Measurements from ENCODE around the gene GRN.

The GRN gene
- total RNA-seq = 1,148 to 2,249 (median 1,607) reads per million in 18 experiments

DNA sequence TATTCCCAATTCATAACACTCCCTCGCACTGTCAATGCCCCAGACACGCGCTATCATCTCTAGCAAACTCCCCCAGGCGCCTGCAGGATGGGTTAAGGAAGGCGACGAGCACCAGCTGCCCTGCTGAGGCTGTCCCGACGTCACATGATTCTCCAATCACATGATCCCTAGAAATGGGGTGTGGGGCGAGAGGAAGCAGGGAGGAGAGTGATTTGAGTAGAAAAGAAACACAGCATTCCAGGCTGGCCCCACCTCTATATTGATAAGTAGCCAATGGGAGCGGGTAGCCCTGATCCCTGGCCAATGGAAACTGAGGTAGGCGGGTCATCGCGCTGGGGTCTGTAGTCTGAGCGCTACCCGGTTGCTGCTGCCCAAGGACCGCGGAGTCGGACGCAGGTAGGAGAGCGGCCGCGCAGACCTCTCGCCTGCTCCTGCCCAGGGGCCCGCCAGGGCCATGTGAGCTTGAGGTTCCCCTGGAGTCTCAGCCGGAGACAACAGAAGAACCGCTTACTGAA is at the start of gene GRN:
Gene GRN, plus strand, starts transcription at position 364 of the 515 bp plus-strand sequence. CDS start 3,863 bp downstream, outside the sequence.
- peak; percentile 97 to 99 for DNase-seq

DNA sequence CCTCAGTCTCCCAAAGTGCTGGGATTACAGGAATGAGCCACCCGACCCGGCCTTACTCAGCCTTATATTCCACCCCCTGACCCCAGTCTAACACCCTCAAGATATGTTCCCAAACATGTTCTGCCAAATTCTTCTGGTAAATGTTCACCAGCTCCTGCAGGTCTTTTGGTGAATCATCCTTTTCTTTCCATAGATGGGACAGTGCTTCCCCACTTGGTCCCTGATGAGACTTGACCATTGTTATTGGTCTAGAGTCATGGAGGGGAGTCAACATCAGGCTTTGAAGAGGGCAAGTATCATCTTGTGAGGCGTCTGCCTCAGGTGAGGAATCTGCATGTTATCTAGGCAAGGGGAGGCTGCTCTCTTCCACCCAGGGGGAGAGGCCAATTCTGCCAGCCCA is 47.1 kb upstream of the GRN start:
- DNase-seq = no peak

GRCh38 chr17:44304651-44305050 is 40.5 kb upstream of the GRN start:
- DNase-seq = no peak

- DNase-seq = no peak
Measured at GRCh38 chr17:44307387-44308186, 37.5 kb upstream of the GRN start.

- peak; percentile 39 to 56 for DNase-seq
Measured at GRCh38 chr17:44308320-44308818, 36.7 kb upstream of the GRN start, which contains the start of gene RUNDC3A. RUNDC3A (plus strand) TSS chr17:44308601; CDS start chr17:44308833, 232 bp downstream.

GRCh38 chr17:44308865-44309264 is 36.2 kb upstream of the GRN start:
- no peak for DNase-seq

DNA sequence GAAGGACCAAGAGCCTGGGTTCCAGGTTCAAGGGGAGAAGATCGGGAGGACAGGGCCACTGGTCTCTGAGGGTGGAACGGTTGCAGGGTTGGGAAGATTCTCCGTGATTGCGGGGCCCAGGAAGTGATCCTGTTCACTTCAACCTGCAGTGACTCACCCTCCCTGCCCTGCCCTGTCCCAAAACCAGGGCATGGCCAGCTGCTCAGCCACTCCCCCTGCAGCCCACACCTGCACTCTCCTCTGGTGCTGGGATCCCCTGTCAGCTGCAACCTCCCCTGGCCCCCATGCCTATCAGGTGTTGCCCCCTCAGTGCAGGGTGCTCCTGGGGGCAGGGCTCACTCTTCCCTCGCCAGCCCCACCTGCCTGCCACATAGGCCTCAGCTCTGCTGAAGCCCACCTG is 35.6 kb upstream of the GRN start:
- DNase-seq = no peak

DNA sequence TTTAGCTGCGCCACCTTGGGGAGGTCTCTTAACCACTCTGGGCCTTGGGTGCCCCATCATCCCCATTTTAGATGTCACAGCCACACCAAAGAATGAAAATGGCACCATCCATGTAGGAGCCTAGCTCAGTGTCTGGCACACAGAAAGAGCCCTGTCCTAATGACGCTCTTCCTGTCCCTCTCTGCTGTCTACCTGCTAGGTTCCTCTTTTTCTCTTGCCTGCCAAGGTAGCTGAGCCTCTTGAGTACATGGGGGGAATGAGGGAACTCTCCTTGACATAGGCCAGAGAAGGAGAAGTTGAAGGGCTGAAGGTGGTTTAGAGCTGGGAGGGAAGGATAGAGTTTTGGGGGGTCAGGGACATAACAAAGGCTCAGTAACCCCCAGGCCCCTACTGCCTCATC is 34.9 kb upstream of the GRN start:
- no peak for DNase-seq

DNA sequence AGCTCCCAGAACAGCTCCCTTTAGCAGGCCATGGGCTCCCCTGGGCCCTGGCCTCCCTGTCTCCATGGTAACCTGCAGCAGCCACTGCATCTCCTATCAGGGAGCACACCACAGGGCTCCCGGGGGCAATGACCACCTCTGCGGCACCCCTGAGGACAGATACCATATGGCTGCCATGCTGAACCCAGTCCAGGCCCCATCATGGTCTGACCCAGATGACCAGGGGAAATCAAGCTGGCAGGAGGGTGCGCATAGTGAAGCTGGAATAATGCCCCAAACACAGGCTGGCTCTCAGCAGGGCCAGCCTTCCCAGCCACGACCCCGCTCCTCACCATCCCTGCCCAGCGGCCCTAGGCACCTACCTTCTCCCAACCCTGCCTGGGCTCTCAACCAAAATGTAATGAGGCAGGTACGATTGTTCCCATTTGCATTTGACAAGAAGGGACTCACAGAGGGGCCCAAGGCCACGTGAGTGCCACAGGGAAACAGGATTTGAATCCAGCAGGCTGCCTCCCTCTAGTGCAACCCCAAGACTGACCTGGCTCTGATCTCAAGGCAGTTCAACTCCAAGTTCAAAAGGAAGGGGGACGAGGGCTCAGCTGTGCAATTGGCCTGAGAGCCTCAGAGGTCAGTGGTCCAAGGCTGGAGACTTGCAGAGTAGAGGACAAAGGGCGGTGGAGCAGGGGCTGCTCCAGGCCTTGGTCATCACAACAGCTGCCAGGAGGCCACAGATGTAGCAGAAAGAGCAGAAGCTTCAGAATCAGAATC is 34.3 kb upstream of the GRN start:
- no peak for DNase-seq

DNA sequence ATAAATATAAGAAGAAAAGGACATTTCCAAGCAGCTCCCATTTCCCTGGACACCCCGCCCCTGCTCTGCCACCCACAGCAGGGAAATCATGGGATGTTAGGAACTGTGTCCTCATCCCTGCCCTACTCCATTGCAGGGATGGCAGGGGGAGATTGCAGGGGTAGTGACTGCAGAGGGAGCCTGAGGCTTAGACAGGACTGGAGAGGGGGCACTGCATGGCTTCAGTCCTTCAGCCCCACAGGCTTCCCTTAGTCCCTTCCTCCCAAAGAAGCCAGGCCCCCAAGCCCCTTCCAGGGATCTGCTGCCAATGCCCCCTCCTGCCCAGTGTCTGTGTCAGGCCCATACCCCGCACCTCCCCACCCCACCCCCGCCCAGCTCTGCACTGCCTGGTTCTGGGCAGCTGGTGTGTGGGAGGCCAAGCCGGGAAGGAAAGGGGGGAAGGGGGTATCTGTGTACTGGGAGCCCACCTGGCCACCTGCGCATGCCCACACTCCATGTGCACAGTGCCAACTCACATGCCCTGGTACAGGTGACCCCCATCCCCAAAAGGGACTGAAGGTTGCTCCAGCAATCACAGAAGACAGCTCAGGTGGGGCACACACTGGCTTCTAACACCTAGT is 33.4 kb upstream of the GRN start:
- no peak for DNase-seq

DNA sequence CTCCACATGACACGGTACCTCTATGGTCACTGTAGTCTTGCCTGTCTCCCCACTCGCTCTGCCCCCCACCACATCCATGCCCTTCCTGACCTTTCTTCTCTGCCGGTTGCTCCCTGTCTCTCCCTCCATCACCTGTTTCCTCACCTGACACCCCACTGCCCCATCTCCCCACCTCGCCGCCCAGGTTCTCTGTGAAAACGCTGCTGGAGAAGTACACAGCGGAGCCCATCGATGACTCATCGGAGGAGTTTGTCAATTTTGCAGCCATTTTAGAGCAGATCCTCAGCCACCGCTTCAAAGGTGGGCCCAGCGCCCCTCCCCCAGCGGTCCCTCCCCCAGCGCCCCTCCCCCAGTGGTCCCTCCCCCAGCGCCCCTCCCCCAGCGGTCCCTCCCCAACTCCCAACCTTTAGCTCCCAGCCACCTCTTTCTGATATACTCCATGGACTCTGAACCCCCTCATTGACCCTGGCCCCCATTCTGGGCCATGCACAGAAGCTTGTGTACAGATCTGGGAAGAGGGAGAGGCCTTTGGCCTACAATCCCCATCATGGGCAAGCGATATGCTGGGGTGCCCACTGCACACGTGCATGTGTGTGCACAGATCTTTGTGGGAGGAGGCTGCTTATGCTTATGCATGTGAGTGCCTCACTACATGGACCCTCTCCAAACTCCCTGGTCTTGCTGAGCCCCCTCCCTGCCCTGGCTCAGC is 32.6 kb upstream of the GRN start:
- no peak for DNase-seq

DNA sequence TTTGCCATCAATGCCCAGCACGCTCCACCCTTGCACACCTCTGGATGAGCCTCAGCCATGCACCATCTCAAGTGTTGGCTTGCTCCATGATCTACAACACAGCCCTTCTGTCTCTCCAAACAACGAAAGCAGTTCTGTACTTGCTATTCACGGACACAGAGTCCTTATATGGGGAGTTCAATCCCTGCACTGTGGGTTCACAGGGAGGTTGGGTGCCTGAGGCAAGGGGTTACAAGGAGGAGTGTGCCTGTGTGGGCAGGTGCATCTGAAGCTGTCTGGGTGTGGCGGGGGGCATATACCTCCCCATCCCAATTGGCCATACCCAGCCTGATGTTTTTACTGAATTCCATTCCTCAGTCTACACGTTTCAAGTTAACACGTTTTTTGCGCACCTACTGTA is 31.1 kb upstream of the GRN start:
- no peak for DNase-seq

- no peak for DNase-seq
Measured at GRCh38 chr17:44314524-44314868, 30.6 kb upstream of the GRN start.

DNA sequence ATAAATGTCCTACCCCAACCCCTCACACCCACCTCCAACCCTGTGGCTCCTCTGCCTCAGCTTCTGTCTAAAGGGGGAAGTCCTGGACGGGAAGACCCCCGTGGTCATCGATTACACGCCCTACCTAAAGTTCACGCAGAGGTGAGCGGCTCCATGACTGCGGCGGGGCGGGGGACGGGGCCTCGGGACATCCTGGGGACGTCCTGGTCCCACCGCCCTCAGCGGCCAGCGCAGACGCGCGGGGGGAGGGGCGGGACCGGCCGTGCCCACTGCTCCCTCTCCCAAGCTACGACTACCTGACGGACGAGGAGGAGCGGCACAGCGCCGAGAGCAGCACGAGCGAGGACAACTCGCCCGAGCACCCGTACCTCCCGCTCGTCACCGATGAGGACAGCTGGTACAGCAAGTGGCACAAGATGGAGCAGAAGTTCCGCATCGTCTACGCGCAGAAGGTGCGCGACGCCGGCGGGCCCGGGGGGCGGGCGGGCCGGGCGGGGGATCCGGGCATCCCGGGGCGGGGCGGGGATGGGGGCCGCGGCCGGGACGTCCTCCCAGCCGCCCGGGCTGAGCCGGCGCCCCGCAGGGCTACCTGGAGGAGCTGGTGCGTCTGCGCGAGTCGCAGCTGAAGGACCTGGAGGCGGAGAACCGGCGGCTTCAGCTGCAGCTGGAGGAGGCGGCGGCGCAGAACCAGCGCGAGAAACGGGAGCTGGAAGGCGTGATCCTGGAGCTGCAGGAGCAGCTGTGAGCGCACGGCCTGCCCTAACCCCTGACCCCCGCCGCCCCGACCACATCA is 30.0 kb upstream of the GRN start:
- peak in 1 of 2 donors; percentile 27 for DNase-seq

GRCh38 chr17:44315760-44316731 is 29.1 kb upstream of the GRN start:
- DNase-seq = no peak

DNA sequence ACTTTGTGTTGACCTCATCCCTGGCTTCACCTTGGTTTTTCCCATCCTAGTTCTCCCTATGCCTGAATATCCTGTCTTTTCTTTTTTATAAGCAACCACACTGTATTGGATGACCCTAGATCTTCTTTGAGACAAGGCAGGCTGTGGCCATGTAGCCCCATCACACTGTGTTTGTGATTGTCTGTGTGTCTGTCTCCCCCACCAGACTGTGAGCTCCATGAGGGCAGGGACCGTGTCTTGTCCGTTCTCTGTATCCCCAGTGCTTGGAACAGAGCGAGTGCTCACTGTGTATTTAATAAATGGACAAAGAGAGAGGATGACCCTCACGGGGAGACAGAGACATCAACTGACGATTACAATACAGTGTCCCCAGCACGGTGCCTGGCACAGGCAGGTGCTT is 27.6 kb upstream of the GRN start:
- no peak for DNase-seq

GRCh38 chr17:44318077-44318892 is 26.8 kb upstream of the GRN start:
- no peak for DNase-seq

DNA sequence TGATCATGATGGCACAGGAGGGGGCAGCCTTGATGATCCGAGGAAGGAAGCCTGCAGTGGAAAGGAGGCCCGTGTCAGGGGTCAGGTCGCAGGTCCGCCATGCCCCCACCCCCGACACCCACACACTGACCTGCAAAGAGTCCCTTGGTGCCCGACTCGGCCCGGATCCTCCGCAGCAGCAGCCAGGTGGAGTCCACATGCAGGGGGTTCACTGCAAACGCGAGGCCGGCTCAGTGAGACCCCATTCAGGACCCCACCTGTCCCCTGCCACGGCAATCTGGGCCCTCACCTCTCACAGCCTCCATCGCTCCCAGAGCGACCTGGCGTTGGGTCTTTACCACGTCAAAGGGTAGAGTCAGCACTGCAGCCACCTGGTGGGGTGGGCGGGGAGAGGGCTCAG is 25.0 kb upstream of the GRN start:
- DNase-seq = no peak

Measured in inflammatory macrophage (primary cell).